Measurements from ENCODE around the gene GMNN.
"Not testable (repeated sequence)": the region's sequence is repeated elsewhere in the genome, so short reads cannot be mapped to it uniquely, and the experiment has no call there.

GMNN gene

DNA sequence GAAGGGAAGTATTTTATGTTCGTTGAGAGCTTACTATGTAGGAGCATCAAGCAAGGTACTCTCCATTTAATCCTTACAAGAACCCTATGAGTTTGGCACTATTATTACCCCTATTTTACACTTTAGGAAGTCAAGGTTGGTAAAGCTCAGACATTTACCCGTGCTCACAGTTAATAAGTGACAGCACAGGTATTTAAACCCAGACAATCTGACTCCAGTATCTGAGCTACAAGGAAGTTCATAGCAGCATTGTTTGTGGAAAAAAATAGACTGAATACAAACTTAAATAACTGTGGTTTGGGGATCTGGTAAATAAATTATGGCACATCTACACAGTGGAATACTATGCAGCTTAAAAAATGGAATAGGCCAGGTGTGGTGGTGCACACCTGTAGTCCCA, 21.2 kb upstream of the GMNN start:
- TF ChIP-seq, protein P1, sequence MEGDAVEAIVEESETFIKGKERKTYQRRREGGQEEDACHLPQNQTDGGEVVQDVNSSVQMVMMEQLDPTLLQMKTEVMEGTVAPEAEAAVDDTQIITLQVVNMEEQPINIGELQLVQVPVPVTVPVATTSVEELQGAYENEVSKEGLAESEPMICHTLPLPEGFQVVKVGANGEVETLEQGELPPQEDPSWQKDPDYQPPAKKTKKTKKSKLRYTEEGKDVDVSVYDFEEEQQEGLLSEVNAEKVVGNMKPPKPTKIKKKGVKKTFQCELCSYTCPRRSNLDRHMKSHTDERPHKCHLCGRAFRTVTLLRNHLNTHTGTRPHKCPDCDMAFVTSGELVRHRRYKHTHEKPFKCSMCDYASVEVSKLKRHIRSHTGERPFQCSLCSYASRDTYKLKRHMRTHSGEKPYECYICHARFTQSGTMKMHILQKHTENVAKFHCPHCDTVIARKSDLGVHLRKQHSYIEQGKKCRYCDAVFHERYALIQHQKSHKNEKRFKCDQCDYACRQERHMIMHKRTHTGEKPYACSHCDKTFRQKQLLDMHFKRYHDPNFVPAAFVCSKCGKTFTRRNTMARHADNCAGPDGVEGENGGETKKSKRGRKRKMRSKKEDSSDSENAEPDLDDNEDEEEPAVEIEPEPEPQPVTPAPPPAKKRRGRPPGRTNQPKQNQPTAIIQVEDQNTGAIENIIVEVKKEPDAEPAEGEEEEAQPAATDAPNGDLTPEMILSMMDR (IDR thresholded peaks at IDR 0.05; ENCODE audit: low read depth, low read length, missing control alignments): no peak
- H3K4me3 ChIP-seq (ENCODE audit: low read depth, low read length): no peak overlapping the region
- no peak for DNase-seq (ENCODE audit: low read depth)

GRCh38 chr6:24754378-24754777, 20.4 kb upstream of the GMNN start:
- not testable (repeated sequence) for DNase-seq (ENCODE audit: low read depth)

DNA sequence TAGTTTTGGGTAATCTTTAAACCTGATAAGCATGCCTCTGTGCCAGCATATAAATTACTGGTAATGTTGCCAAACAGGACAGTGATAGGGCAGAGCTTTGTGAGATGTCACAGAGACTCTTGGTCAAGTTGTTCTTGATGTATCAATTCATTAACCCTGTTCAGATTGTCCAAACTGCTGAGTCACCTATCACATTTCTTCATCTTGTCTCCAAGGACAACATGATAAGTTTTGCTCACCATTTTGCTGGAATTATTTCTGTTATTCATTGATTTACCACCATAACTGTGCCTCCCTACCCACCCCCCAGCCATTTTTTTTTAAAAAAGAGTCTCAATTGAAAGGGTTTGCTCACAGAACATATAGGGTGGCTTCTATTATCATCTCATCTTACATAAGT, 19.5 kb upstream of the GMNN start:
- H3K4me3 ChIP-seq (ENCODE audit: low read depth, low read length): no peak overlapping the region
- TF ChIP-seq, protein P1 (IDR thresholded peaks at IDR 0.05; ENCODE audit: low read depth, low read length, missing control alignments): no peak
- DNase-seq (ENCODE audit: low read depth): no peak

More at GRCh38 chr6:24754378-24754777, 20.4 kb upstream of the GMNN start:
- H3K4me3 ChIP-seq (ENCODE audit: low read depth, low read length): not testable (repeated sequence)

- no peak for DNase-seq (ENCODE audit: low read depth)
- no peak overlapping the region for H3K4me3 ChIP-seq (ENCODE audit: low read depth, low read length)
- TF ChIP-seq, protein P1 (IDR thresholded peaks at IDR 0.05; ENCODE audit: low read depth, low read length, missing control alignments): no peak
Measured at GRCh38 chr6:24757611-24758010, 17.1 kb upstream of the GMNN start.

- TF ChIP-seq, protein P1 (IDR thresholded peaks at IDR 0.05; ENCODE audit: low read depth, low read length, missing control alignments): no peak
- no peak for DNase-seq (ENCODE audit: low read depth)
- H3K4me3 ChIP-seq (ENCODE audit: low read depth, low read length): no peak overlapping the region
Measured at GRCh38 chr6:24759718-24760117, 15.0 kb upstream of the GMNN start.

GRCh38 chr6:24760210-24760609, 14.5 kb upstream of the GMNN start:
- H3K4me3 ChIP-seq (ENCODE audit: low read depth, low read length): no peak overlapping the region
- TF ChIP-seq, protein P1 (IDR thresholded peaks at IDR 0.05; ENCODE audit: low read depth, low read length, missing control alignments): no peak
- DNase-seq (ENCODE audit: low read depth): no peak

DNA sequence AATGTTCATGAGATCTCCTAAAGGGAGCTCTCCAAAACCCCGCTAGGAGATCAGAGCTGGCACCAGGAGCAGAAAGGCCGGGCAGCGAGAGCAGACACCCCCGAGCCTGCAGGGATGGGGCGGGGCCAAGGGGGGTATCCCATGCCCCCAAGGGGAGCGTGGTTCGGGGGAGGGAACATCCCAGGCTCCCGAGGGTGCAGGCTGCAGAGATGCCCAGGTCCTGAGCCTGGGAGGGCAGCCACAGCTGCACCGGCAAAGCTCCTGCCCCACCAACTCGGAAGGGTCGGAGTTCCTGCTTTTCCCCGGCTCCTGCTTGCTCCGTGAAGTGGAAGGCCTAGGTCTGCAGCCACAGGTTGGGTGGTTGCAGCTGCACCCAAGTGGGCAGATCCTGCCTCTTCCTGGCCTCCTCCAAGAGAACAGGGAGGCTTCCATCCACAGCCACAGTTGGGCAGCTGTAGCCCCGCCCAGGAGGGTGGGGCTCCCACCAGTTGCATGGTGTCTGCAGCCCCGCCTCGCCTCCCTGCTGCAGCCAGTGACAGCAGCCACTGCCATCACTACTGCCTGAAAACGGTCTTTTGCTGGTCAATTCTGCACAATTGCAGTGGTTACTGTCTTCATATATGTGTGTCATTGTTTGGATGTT, 13.4 kb upstream of the GMNN start:
- TF ChIP-seq, protein P1 (IDR thresholded peaks at IDR 0.05; ENCODE audit: low read depth, low read length, missing control alignments): no peak
- no peak for DNase-seq (ENCODE audit: low read depth)
- H3K4me3 ChIP-seq (ENCODE audit: low read depth, low read length): no peak overlapping the region
